SIG-M5 (cell line): ENCODE measurements around the gene CCDC24.

Source experiments
- DNase-seq: peaks from one replicate; lab custom pipeline; 2025; lab: John Stamatoyannopoulos, UW

CCDC24 gene

GRCh38 chr1:43980255-43981134, 10.9 kb upstream of the CCDC24 start:
- DNase-seq = no peak

- no peak for DNase-seq
These were observed 10.3 kb upstream of the CCDC24 start for GRCh38 chr1:43981135-43981491.

- DNase-seq = no peak
These were observed 9.8 kb upstream of the CCDC24 start for GRCh38 chr1:43981636-43982035.

GRCh38 chr1:43982241-43982640, 9.2 kb upstream of the CCDC24 start:
- DNase-seq = no peak

GRCh38 chr1:43982808-43983207, 8.6 kb upstream of the CCDC24 start:
- DNase-seq = no peak

GRCh38 chr1:43983253-43983899, 8.0 kb upstream of the CCDC24 start:
- no peak for DNase-seq

GRCh38 chr1:43984855-43985254, 6.5 kb upstream of the CCDC24 start:
- DNase-seq = no peak

- no peak for DNase-seq
These were observed 5.3 kb upstream of the CCDC24 start for GRCh38 chr1:43985984-43986595.

- DNase-seq = no peak
These were observed 4.7 kb upstream of the CCDC24 start for GRCh38 chr1:43986712-43987111.

- no peak for DNase-seq
These were observed 4.1 kb upstream of the CCDC24 start for GRCh38 chr1:43987159-43987902.

- DNase-seq = no peak
These were observed 864 bp upstream of the CCDC24 start for GRCh38 chr1:43990271-43991199.

- no peak for DNase-seq
These were observed 261 bp upstream of the CCDC24 start for GRCh38 chr1:43991200-43991475.

- no peak for DNase-seq
These were observed 1.0 kb downstream of the CCDC24 start for GRCh38 chr1:43992232-43992995.

GRCh38 chr1:43993206-43993914, 2.0 kb downstream of the CCDC24 start:
- DNase-seq = no peak

- no peak for DNase-seq
These were observed 2.7 kb downstream of the CCDC24 start for GRCh38 chr1:43994071-43994470.

GRCh38 chr1:43994794-43995790, 3.7 kb downstream of the CCDC24 start:
- DNase-seq = no peak

GRCh38 chr1:43995984-43996732, 4.8 kb downstream of the CCDC24 start:
- DNase-seq = no peak

- DNase-seq = no peak
These were observed 5.3 kb downstream of the CCDC24 start for GRCh38 chr1:43996733-43997115.
